Measurements from ENCODE around the gene PARVG. TPM values are rescaled to one million over a fixed set of nuclear protein-coding genes. Genes with fewer than 3 reads are reported as not detected.

PARVG gene
- total RNA-seq, 4 donors from 2014 or later, result 2.4 to 7.1 (median 5.5) TPM

- no peaks in the 10 kb centered on the region for H3K27me3 ChIP-seq
- H3K4me3 ChIP-seq (replicated peaks in 1 of 3), result no peak overlapping the region
- no peak overlapping the region for H3K27ac ChIP-seq
- DNase-seq, result no peak
- H3K36me3 ChIP-seq, result no peaks in the 10 kb centered on the region
- 81 to 83% methylated on average over 13 to 15 of the region's 17 CpGs for WGBS, 2 donors
- intact Hi-C loops (cut with DNase I), result no loop called here
- TF ChIP-seq POLR2A (IDR thresholded peaks at IDR 0.05) (no peak), CTCF (IDR thresholded peaks at IDR 0.05) (no peak)
- H3K9me3 ChIP-seq, result no peaks in the 10 kb centered on the region
- no peaks in the 10 kb centered on the region for H3K4me1 ChIP-seq
These were observed 20.3 kb downstream of the PARVG start for GRCh38 chr22:44200855-44201550.

DNA sequence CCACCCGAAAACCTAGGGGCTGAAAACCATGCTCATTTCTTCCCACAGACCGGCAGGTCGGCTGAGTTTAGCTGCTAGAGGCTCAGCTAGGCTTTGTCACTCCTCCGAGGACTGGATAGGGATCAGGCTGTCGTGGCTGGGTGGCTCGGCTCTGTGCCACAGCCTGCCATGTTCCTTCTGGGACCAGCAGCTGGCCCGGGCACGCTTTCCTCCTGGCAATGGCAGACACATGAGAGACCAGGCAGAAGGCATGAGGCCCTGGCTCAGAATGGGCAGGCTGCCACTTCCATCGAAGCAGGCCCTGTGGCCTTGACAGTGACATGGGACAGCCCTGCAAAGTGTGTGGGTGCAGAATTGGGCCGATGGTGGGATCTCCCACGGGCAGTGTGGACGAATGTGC, 20.9 kb downstream of the PARVG start:
- Histone ChIP-seq H3K4me3 (replicated peaks in 1 of 3) (no peak overlapping the region), H3K27ac (no peak overlapping the region), H3K27me3 (no peaks in the 10 kb centered on the region), H3K9me3 (no peaks in the 10 kb centered on the region), H3K4me1 (no peaks in the 10 kb centered on the region), H3K36me3 (no peaks in the 10 kb centered on the region)
- TF ChIP-seq POLR2A (IDR thresholded peaks at IDR 0.05) (no peak), CTCF (IDR thresholded peaks at IDR 0.05) (no peak)
- intact Hi-C loops (cut with DNase I), result no loop called here
- no peak for DNase-seq
- WGBS, 2 donors, result 69 to 82% methylated on average over 9 to 12 of the region's 12 CpGs

GRCh38 chr22:44202261-44202789, 21.6 kb downstream of the PARVG start:
- intact Hi-C loops (cut with DNase I), result no loop called here
- Histone ChIP-seq H3K9me3 (no peaks in the 10 kb centered on the region), H3K27ac (no peak overlapping the region), H3K27me3 (no peaks in the 10 kb centered on the region), H3K4me3 (replicated peaks in 1 of 3) (no peak overlapping the region), H3K36me3 (no peaks in the 10 kb centered on the region), H3K4me1 (no peaks in the 10 kb centered on the region)
- no peak for DNase-seq
- TF ChIP-seq POLR2A (IDR thresholded peaks at IDR 0.05) (no peak), CTCF (IDR thresholded peaks at IDR 0.05) (no peak)
- WGBS, 2 donors, result 73 to 79% methylated on average over 11 of the region's 11 CpGs

- 67 to 74% methylated on average over 6 of the region's 6 CpGs for WGBS, 2 donors
- Histone ChIP-seq H3K4me3 (replicated peaks in 1 of 3) (no peak overlapping the region), H3K9me3 (no peaks in the 10 kb centered on the region), H3K27ac (no peak overlapping the region), H3K36me3 (no peaks in the 10 kb centered on the region), H3K27me3 (no peaks in the 10 kb centered on the region), H3K4me1 (no peaks in the 10 kb centered on the region)
- no peak for DNase-seq
- no peak for TF ChIP-seq POLR2A (IDR thresholded peaks at IDR 0.05)
- TF ChIP-seq CTCF (IDR thresholded peaks at IDR 0.05), result no peak
- intact Hi-C loops (cut with DNase I), result no loop called here
These were observed 22.5 kb downstream of the PARVG start for GRCh38 chr22:44203203-44203602.

GRCh38 chr22:44204739-44205515, 24.2 kb downstream of the PARVG start:
- H3K4me1 ChIP-seq, result no peaks in the 10 kb centered on the region
- DNase-seq, result no peak
- TF ChIP-seq CTCF (IDR thresholded peaks at IDR 0.05) (no peak), POLR2A (IDR thresholded peaks at IDR 0.05) (no peak)
- WGBS, 2 donors, result 87 to 90% methylated on average over 8 to 9 of the region's 16 CpGs
- no peaks in the 10 kb centered on the region for H3K27me3 ChIP-seq
- H3K9me3 ChIP-seq, result no peaks in the 10 kb centered on the region
- H3K27ac ChIP-seq, result no peak overlapping the region
- H3K36me3 ChIP-seq, result no peaks in the 10 kb centered on the region
- no peak overlapping the region for H3K4me3 ChIP-seq (replicated peaks in 1 of 3)
- intact Hi-C loops (cut with DNase I), result no loop called here
